ENCODE measurements around the gene HES1.

DNA sequence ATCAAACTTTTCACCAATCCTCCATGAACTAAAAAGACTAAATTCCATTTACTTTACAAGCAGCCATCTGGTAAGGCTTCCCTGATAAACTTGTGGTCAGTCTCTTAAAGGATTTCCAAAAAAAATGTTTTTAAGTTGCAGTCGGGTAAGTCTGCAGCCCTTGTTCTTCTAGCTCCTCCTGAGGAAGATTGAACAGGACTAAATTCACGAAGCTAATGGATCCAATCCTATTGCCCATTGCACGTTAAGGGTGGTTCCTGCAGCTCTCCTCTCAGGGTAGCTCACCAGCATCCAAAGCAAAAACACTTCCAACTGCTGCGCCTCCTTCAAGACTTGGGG, 2.8 kb downstream of the HES1 start:
- TF ChIP-seq CTCF (IDR thresholded peaks at IDR 0.05), result no peak
- TF ChIP-seq POLR2AphosphoS5 (IDR thresholded peaks at IDR 0.05), result no peak
